ENCODE data around the gene TRIM71. TPM values are rescaled to one million over a fixed set of nuclear protein-coding genes. Genes with fewer than 3 reads are reported as not detected.

The TRIM71 gene
- total RNA-seq, result not detected in 2 replicates

- no peak within 1 kb of the TSS for H3K27ac Mint-ChIP-seq
- peak within 1 kb of the TSS; percentile 75 for H3K4me3 Mint-ChIP-seq
- H3K36me3 Mint-ChIP-seq (ENCODE audit: low read depth), result no peaks in the 10 kb centered on the region
- no peak for TF ChIP-seq CTCF (IDR thresholded peaks at IDR 0.05)
- ChIA-PET POLR2A (no interaction called here), CTCF (no interaction called here)
- H3K9me3 Mint-ChIP-seq, result no peaks in the 10 kb centered on the region
- intact Hi-C loops (cut with micrococcal nuclease), result no loop called here
- DNase-seq, result peak; percentile 15
- H3K4me1 Mint-ChIP-seq, result peaks cover 31% of the 10 kb centered on the region
- H3K27me3 Mint-ChIP-seq, result peaks cover 52% of the 10 kb centered on the region
- no peak for ATAC-seq (ENCODE audit: low read depth)
These were observed at the start of gene TRIM71 for GRCh38 chr3:32817558-32818228. Gene TRIM71, plus strand, starts transcription at chr3:32817997. Its CDS starts 84 bp downstream, at chr3:32818081.

GRCh38 chr3:32778389-32778788 lies 39.4 kb upstream of the TRIM71 start:
- POLR2A ChIA-PET, result no interaction called here
- Mint-ChIP-seq H3K4me1 (peaks cover 5% of the 10 kb centered on the region), H3K4me3 (no peak overlapping the region), H3K27ac (no peak overlapping the region), H3K9me3 (no peaks in the 10 kb centered on the region), H3K27me3 (no peaks in the 10 kb centered on the region), H3K36me3 (ENCODE audit: low read depth) (peaks cover 22% of the 10 kb centered on the region)
- intact Hi-C loops (cut with micrococcal nuclease), result no loop called here
- TF ChIP-seq CTCF (IDR thresholded peaks at IDR 0.05), result no peak
- DNase-seq (no peak), ATAC-seq (ENCODE audit: low read depth) (no peak)
- CTCF ChIA-PET, result no interaction called here

GRCh38 chr3:32780071-32780734 lies 37.6 kb upstream of the TRIM71 start:
- ATAC-seq (ENCODE audit: low read depth), result no peak
- H3K9me3 Mint-ChIP-seq, result no peaks in the 10 kb centered on the region
- ChIA-PET POLR2A (no interaction called here), CTCF (interaction anchor here (0.7 to 1.0 kb wide), 2 partner anchors 46 to 268 kb away, joined by 3 read pairs; no protein-coding TSS in a partner anchor)
- DNase-seq, result no peak
- H3K27ac Mint-ChIP-seq, result no peak overlapping the region
- intact Hi-C loops (cut with micrococcal nuclease), result loop anchor here (2.0 to 10.0 kb wide), 3 partner anchors 47 to 603 kb away; partner anchors contain the start of gene CRTAP
- peak overlapping the region; percentile 90 for H3K4me3 Mint-ChIP-seq
- peaks cover 10% of the 10 kb centered on the region for H3K36me3 Mint-ChIP-seq (ENCODE audit: low read depth)
- no peak for TF ChIP-seq CTCF (IDR thresholded peaks at IDR 0.05)
- H3K27me3 Mint-ChIP-seq, result no peaks in the 10 kb centered on the region
- H3K4me1 Mint-ChIP-seq, result peaks cover 5% of the 10 kb centered on the region

DNA sequence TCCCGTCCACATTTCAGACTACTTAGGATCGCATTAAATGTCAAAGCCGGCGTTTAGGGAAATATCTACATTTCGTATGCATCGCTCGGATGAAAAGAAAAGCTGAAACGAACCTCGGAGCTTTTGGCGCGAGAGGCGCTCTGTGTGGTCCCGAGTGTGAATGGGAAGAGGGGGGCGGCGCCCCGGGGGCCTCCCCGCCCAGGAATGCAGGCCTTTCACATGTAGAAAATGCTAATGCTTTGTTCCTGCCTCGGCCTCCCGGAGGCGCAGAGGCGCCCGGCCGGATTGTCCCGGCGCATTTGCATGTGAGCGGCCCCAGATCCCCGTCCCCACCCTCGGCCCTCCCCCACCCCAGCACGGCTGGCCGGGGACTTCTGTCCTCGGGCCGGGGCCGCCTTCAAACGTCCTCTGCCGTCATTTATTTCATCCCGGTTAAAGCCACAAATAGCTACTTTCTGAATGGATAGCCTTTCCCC lies 37.0 kb upstream of the TRIM71 start:
- no peak for DNase-seq
- POLR2A ChIA-PET, result no interaction called here
- CTCF ChIA-PET, result interaction anchor here (0.7 to 1.0 kb wide), 2 partner anchors 46 to 268 kb away, joined by 3 read pairs; no protein-coding TSS in a partner anchor
- Mint-ChIP-seq H3K27ac (no peak overlapping the region), H3K27me3 (no peaks in the 10 kb centered on the region), H3K4me3 (peak overlapping the region; percentile 90), H3K36me3 (ENCODE audit: low read depth) (peaks cover 6% of the 10 kb centered on the region), H3K9me3 (no peaks in the 10 kb centered on the region), H3K4me1 (peaks cover 5% of the 10 kb centered on the region)
- TF ChIP-seq CTCF (IDR thresholded peaks at IDR 0.05), result no peak
- ATAC-seq (ENCODE audit: low read depth), result peak; percentile 11
- intact Hi-C loops (cut with micrococcal nuclease), result loop anchor here (1.0 to 10.0 kb wide), 4 partner anchors 48 to 603 kb away; partner anchors contain the start of gene CRTAP
